ENCODE measurements around the gene DDX5. TPM values are rescaled to one million over a fixed set of nuclear protein-coding genes. Genes with fewer than 3 reads are reported as not detected.

Gene DDX5
- total RNA-seq, 3 donors from 2014 or later (not counting 1 experiment from before 2014, with no cell fraction given), result 2,956 to 3,334 (median 3,276) TPM

DNA sequence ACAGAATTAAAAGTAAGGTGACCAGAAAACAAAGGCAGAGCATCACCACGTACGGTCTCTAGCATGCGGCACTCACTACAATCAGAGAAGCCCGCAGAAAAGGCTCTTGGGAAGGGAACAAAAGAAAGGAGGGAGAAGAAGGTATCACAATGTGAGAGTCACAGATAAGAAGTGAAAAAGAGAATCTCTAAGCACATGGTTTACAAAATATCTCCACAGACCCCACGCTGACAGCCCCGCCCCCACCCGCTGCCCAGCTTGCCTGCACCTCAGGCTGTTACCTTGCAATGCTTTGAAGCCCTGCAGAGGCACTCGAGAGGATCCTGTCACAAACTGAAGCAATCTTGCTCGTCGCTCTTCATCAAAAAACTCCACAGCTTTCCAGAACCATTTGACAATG lies 41.2 kb upstream of the DDX5 start:
- H3K27me3 ChIP-seq (ENCODE audit: control insufficient read depth, insufficient read depth, low read length), result no peaks in the 10 kb centered on the region
- ATAC-seq (no peak), DNase-seq (no peak)
- WGBS (ENCODE audit: insufficient coverage), result 97% methylated on average over 10 of the region's 10 CpGs
- H3K4me1 ChIP-seq (ENCODE audit: control insufficient read depth, insufficient read depth, low read length), result no peaks in the 10 kb centered on the region
- intact Hi-C loops (cut with micrococcal nuclease), result no loop called here
- H3K9me3 ChIP-seq (ENCODE audit: control insufficient read depth, insufficient read depth, low read length), result no peaks in the 10 kb centered on the region
- peaks cover 74% of the 10 kb centered on the region for H3K36me3 ChIP-seq (ENCODE audit: control insufficient read depth, insufficient read depth, low read length)
- no peak overlapping the region for H3K4me3 ChIP-seq (ENCODE audit: low read length)
- Mint-ChIP-seq H3K27me3 (ENCODE audit: low read depth in 2 of 2) (no peaks in the 10 kb centered on the region), H3K4me3 (no peak overlapping the region), H3K4me1 (no peaks in the 10 kb centered on the region), H3K9me3 (no peaks in the 10 kb centered on the region), H3K27ac (no peak overlapping the region), H3K36me3 (no peaks in the 10 kb centered on the region)
- H3K27ac ChIP-seq (ENCODE audit: low read length), result no peak overlapping the region
- TF ChIP-seq, protein P1, sequence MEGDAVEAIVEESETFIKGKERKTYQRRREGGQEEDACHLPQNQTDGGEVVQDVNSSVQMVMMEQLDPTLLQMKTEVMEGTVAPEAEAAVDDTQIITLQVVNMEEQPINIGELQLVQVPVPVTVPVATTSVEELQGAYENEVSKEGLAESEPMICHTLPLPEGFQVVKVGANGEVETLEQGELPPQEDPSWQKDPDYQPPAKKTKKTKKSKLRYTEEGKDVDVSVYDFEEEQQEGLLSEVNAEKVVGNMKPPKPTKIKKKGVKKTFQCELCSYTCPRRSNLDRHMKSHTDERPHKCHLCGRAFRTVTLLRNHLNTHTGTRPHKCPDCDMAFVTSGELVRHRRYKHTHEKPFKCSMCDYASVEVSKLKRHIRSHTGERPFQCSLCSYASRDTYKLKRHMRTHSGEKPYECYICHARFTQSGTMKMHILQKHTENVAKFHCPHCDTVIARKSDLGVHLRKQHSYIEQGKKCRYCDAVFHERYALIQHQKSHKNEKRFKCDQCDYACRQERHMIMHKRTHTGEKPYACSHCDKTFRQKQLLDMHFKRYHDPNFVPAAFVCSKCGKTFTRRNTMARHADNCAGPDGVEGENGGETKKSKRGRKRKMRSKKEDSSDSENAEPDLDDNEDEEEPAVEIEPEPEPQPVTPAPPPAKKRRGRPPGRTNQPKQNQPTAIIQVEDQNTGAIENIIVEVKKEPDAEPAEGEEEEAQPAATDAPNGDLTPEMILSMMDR (IDR thresholded peaks at IDR 0.05), result no peak

DNA sequence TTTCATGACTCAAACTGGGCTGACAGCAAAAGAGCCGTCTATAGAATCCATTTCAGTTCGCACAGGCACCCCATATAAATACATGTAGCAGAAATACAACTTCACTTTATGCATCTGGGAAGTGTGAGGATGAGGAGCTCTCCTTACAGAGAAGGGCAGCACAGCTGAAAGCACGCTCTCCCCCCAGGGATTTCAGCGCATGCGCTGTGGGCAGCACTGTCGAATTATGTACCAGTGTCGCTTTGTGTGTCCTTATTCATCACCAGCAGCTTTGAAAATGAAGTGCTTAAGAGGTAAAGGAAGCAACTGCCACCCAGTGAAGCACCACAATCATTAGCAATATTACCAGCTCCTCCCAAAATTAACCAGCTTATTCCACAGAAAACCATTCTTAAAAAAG lies 40.6 kb upstream of the DDX5 start:
- intact Hi-C loops (cut with micrococcal nuclease), result no loop called here
- Histone ChIP-seq H3K9me3 (ENCODE audit: control insufficient read depth, insufficient read depth, low read length) (no peaks in the 10 kb centered on the region), H3K27ac (ENCODE audit: low read length) (no peak overlapping the region), H3K36me3 (ENCODE audit: control insufficient read depth, insufficient read depth, low read length) (peaks cover 69% of the 10 kb centered on the region), H3K4me3 (ENCODE audit: low read length) (no peak overlapping the region), H3K27me3 (ENCODE audit: control insufficient read depth, insufficient read depth, low read length) (no peaks in the 10 kb centered on the region), H3K4me1 (ENCODE audit: control insufficient read depth, insufficient read depth, low read length) (no peaks in the 10 kb centered on the region)
- ATAC-seq, result no peak
- H3K27me3 Mint-ChIP-seq (ENCODE audit: low read depth in 2 of 2), result no peaks in the 10 kb centered on the region
- no peak for DNase-seq
- TF ChIP-seq, protein P1 (IDR thresholded peaks at IDR 0.05), result no peak
- no peaks in the 10 kb centered on the region for H3K4me1 Mint-ChIP-seq
- no peak overlapping the region for H3K27ac Mint-ChIP-seq
- no peaks in the 10 kb centered on the region for H3K9me3 Mint-ChIP-seq
- H3K4me3 Mint-ChIP-seq, result no peak overlapping the region
- WGBS (ENCODE audit: insufficient coverage), result 95% methylated on average over 5 of the region's 7 CpGs
- no peaks in the 10 kb centered on the region for H3K36me3 Mint-ChIP-seq

DNA sequence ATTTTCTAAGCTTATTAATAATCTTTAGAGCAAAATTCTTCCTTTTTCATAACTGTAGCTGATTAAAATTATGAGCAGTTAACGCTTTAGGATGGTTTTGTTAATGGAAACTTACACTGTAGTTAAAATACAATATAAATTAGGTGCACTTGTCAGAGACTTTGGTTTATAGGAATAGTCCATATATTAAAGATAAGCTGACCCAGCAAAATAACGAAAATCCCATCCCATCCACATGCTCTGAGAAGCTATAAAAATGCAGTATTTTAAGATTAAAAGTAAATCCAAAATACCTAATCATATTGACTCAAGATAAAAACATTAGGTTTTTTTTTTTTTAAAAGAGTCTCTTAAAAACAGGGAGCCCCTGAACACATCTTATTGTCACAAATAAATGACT lies 38.7 kb upstream of the DDX5 start:
- H3K4me3 ChIP-seq (ENCODE audit: low read length), result no peak overlapping the region
- H3K9me3 Mint-ChIP-seq, result no peaks in the 10 kb centered on the region
- H3K27me3 ChIP-seq (ENCODE audit: control insufficient read depth, insufficient read depth, low read length), result no peaks in the 10 kb centered on the region
- no peak overlapping the region for H3K27ac ChIP-seq (ENCODE audit: low read length)
- H3K36me3 Mint-ChIP-seq, result no peaks in the 10 kb centered on the region
- H3K36me3 ChIP-seq (ENCODE audit: control insufficient read depth, insufficient read depth, low read length), result peaks cover 62% of the 10 kb centered on the region
- H3K27me3 Mint-ChIP-seq (ENCODE audit: low read depth in 2 of 2), result no peaks in the 10 kb centered on the region
- TF ChIP-seq, protein P1 (IDR thresholded peaks at IDR 0.05), result no peak
- no peak overlapping the region for H3K4me3 Mint-ChIP-seq
- no peaks in the 10 kb centered on the region for H3K4me1 ChIP-seq (ENCODE audit: control insufficient read depth, insufficient read depth, low read length)
- H3K9me3 ChIP-seq (ENCODE audit: control insufficient read depth, insufficient read depth, low read length), result no peaks in the 10 kb centered on the region
- no peak overlapping the region for H3K27ac Mint-ChIP-seq
- no peaks in the 10 kb centered on the region for H3K4me1 Mint-ChIP-seq
- intact Hi-C loops (cut with micrococcal nuclease), result no loop called here
- ATAC-seq (no peak), DNase-seq (no peak)
- WGBS (ENCODE audit: insufficient coverage), result no CpG with 5 or more reads among the region's 2 CpGs

DNA sequence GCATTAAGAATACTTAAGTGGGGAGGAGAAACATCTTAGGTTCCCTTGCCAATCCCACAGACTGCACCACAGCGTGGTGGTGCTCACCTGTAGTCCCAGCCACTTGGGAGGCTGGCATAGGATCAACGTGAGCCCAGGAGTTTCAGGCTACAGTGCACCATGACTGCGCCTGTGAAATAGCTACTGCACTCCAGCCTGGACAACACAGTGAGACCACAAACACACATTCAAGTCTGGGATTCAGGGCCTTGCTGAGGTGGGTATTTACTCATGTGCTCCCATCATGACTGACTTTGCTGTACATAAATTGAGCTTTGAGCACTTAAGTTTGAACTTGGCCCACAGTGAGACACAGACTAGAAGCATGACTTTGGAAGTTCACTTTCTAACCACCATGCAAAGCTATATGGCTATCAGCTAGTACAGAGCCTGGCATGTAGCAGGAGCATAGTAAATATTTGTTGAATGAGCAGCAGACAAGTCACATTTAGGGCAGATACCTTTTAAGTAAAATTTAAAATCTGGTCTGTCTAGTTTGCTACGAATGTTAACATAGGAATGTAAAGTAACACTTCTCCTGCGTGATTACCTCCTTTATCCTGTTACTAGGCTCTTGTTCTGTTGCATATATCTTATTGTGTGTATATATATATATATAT lies 34.2 kb upstream of the DDX5 start:
- Mint-ChIP-seq H3K27ac (no peak overlapping the region), H3K27me3 (ENCODE audit: low read depth in 2 of 2) (no peaks in the 10 kb centered on the region), H3K36me3 (peaks cover 16% of the 10 kb centered on the region), H3K4me3 (no peak overlapping the region), H3K4me1 (peaks cover 0 to 10% of the 10 kb centered on the region in 2 donors), H3K9me3 (no peaks in the 10 kb centered on the region)
- Histone ChIP-seq H3K4me3 (ENCODE audit: low read length) (no peak overlapping the region), H3K27me3 (ENCODE audit: control insufficient read depth, insufficient read depth, low read length) (no peaks in the 10 kb centered on the region), H3K9me3 (ENCODE audit: control insufficient read depth, insufficient read depth, low read length) (no peaks in the 10 kb centered on the region), H3K36me3 (ENCODE audit: control insufficient read depth, insufficient read depth, low read length) (peaks cover 54% of the 10 kb centered on the region), H3K27ac (ENCODE audit: low read length) (no peak overlapping the region), H3K4me1 (ENCODE audit: control insufficient read depth, insufficient read depth, low read length) (no peaks in the 10 kb centered on the region)
- DNase-seq (no peak), ATAC-seq (no peak)
- TF ChIP-seq, protein P1 (IDR thresholded peaks at IDR 0.05), result no peak
- WGBS (ENCODE audit: insufficient coverage), result 98% methylated on average over 4 of the region's 5 CpGs
- intact Hi-C loops (cut with micrococcal nuclease), result no loop called here
